GM23248 (cell line): ENCODE measurements around the gene RBSN. TPM values are rescaled to one million over a fixed set of nuclear protein-coding genes. Genes with fewer than 3 reads are reported as not detected.

Experiments used
- DNase-seq: peaks from one replicate; pipeline ENCODE4 v3.0.0-alpha.2; 2015
- H2AFZ ChIP-seq: fragments of 200-600 bp; sonication (generic); 2 replicates; pipeline ENCODE4 v1.6.1; 2016; ENCODE audit warnings: antibody characterized with exemption
- H3F3A ChIP-seq: fragments of 200-600 bp; sonication (generic); 2 replicates; pipeline ENCODE4 v1.6.1; 2016; ENCODE audit warnings: mild to moderate bottlenecking, antibody characterized with exemption, mixed run types; ENCODE audit not compliant: insufficient read depth
- H3K27ac ChIP-seq: fragments of 200-600 bp; sonication (generic); 2 replicates; pipeline ENCODE4 v1.5.1; 2016; ENCODE audit warnings: mild to moderate bottlenecking
- H3K27me3 ChIP-seq: fragments of 200-600 bp; sonication (generic); replicated peaks from 2 replicates; pipeline ENCODE4 v1.6.1; 2016; ENCODE audit warnings: mild to moderate bottlenecking; ENCODE audit not compliant: insufficient read depth
- H3K36me3 ChIP-seq: fragments of 200-600 bp; sonication (generic); 2 replicates; pipeline ENCODE4 v1.6.1; 2016; ENCODE audit warnings: low read depth, mild to moderate bottlenecking
- H3K4me1 ChIP-seq: fragments of 200-600 bp; sonication (generic); 2 replicates; pipeline ENCODE4 v1.6.1; 2016; ENCODE audit warnings: mild to moderate bottlenecking; ENCODE audit not compliant: insufficient read depth
- H3K4me2 ChIP-seq: fragments of 200-600 bp; sonication (generic); one replicate; pipeline ENCODE4 v1.6.1; 2016; ENCODE audit warnings: mild to moderate bottlenecking; ENCODE audit not compliant: unreplicated experiment
- H3K4me3 ChIP-seq: fragments of 200-600 bp; sonication (generic); 2 replicates; pipeline ENCODE4 v1.5.1; 2016; ENCODE audit warnings: mild to moderate bottlenecking
- H3K79me2 ChIP-seq: fragments of 200-600 bp; sonication (generic); 2 replicates; pipeline ENCODE4 v1.6.1; 2016; ENCODE audit warnings: mild to moderate bottlenecking; ENCODE audit not compliant: insufficient read depth
- H3K9ac ChIP-seq: fragments of 200-600 bp; sonication (generic); 2 replicates; pipeline ENCODE4 v1.6.1; 2016; ENCODE audit warnings: mild to moderate bottlenecking
- H3K9me2 ChIP-seq: fragments of 200-600 bp; sonication (generic); 2 replicates; pipeline ENCODE4 v1.6.1; 2016; ENCODE audit warnings: mixed run types, mild to moderate bottlenecking, moderate library complexity; ENCODE audit not compliant: insufficient read depth
- H3K9me3 ChIP-seq: fragments of 200-600 bp; sonication (generic); one replicate; pipeline ENCODE4 v1.6.1; 2017; ENCODE audit warnings: low read depth
- H4K20me1 ChIP-seq: fragments of 200-600 bp; sonication (generic); 2 replicates; pipeline ENCODE4 v1.6.0; 2016; ENCODE audit not compliant: insufficient read depth
- EZH2 ChIP-seq: fragments of 200-600 bp; sonication (generic); IDR thresholded peaks from 2 replicates; pipeline ENCODE4 v1.6.1; 2018; ENCODE audit warnings: antibody characterized with exemption, mild to moderate bottlenecking; ENCODE audit not compliant: insufficient read depth, poor library complexity, severe bottlenecking
- EZH2phosphoT487 ChIP-seq: fragments of 200-600 bp; sonication (generic); IDR thresholded peaks from 2 replicates; pipeline ENCODE4 v1.6.1; 2018; ENCODE audit warnings: antibody characterized with exemption, moderate library complexity, mild to moderate bottlenecking, low read depth; ENCODE audit not compliant: insufficient read depth
- WGBS, 2 experiments: methylation state at CpG; one replicate each; pipeline ENCODE4 v1.1.6; 2015 to 2017; ENCODE audit warnings: low lambda C conversion rate in 2 of 2, low coverage in 1 of 2; ENCODE audit errors: missing lambda C conversion rate in 2 of 2; 5-methylcytosine and 5-hydroxymethylcytosine counted together
- in situ Hi-C: fragments of 300-500 bp; cut with MboI; formaldehyde crosslinking; loops from 2 replicates; pipeline ENCODE4 v1.15.0; 2020
- polyA plus RNA-seq: library from polyadenylated mRNA; unstranded; fragments of >200 nt; fragmentation: Nextera tagmentation; extraction: Ambion mirVana; gene quantifications from 2 replicates; pipeline ENCODE4 v1.2.1, GENCODE V29; 2016
- total RNA-seq: library from RNA; depleted of rRNA; stranded (reverse); fragments of >200 nt; shearing (Covaris generic); gene quantifications from 2 replicates; pipeline ENCODE4 v1.2.3, GENCODE V29; 2014

The RBSN gene
- total and polyA plus RNA-seq, 2 experiments from 2014 or later: 21.0 to 23.9 TPM

- peak; percentile 72 for DNase-seq
- Histone ChIP-seq H3K27ac (peak overlapping the region; percentile 73), H3F3A (no peaks in the 10 kb centered on the region; the same call in 1 of the 2 replicates), H3K79me2 (peaks cover 38% of the 10 kb centered on the region), H3K4me3 (peak overlapping the region; percentile 93), H3K9me3 (no peaks in the 10 kb centered on the region), H3K4me2 (peak overlapping the region; percentile 85), H3K9me2 (no peaks in the 10 kb centered on the region), H3K27me3 (no peaks in the 10 kb centered on the region), H3K9ac (peak overlapping the region; percentile 97), H4K20me1 (no peaks in the 10 kb centered on the region), H3K4me1 (peaks cover 15% of the 10 kb centered on the region), H2AFZ (peak overlapping the region; percentile 92), H3K36me3 (no peaks in the 10 kb centered on the region)
- TF ChIP-seq EZH2: no peak
- 1 to 2% methylated on average over 25 of the region's 25 CpGs for WGBS, 2 experiments
- in situ Hi-C loops: no loop called here
Observed at GRCh38 chr3:15064299-15064834, 34.6 kb downstream of the RBSN start.

GRCh38 chr3:15063656-15064286 lies 35.2 kb downstream of the RBSN start:
- Histone ChIP-seq H3K27ac (no peak overlapping the region), H3K9me2 (no peaks in the 10 kb centered on the region), H3K4me1 (peaks cover 15% of the 10 kb centered on the region), H3K4me3 (peak overlapping the region; percentile 93), H3K9ac (peak overlapping the region; percentile 97), H3K27me3 (no peaks in the 10 kb centered on the region), H3K4me2 (peak overlapping the region; percentile 85), H3F3A (no peaks in the 10 kb centered on the region; the same call in 1 of the 2 replicates), H3K79me2 (peaks cover 42% of the 10 kb centered on the region), H4K20me1 (no peaks in the 10 kb centered on the region), H3K9me3 (no peaks in the 10 kb centered on the region), H2AFZ (peak overlapping the region; percentile 92; the same call in 1 of the 2 replicates), H3K36me3 (no peaks in the 10 kb centered on the region)
- DNase-seq: peak; percentile 11
- WGBS, 2 experiments: 74 to 75% methylated on average over 13 of the region's 13 CpGs
- TF ChIP-seq EZH2: no peak
- TF ChIP-seq EZH2phosphoT487: no peak
- in situ Hi-C loops: no loop called here

- no peaks in the 10 kb centered on the region for H4K20me1 ChIP-seq
- no peaks in the 10 kb centered on the region; the same call in 1 of the 2 replicates for H3F3A ChIP-seq
- WGBS, 2 experiments: 72 to 73% methylated on average over 4 of the region's 4 CpGs
- no peaks in the 10 kb centered on the region for H3K9me3 ChIP-seq
- in situ Hi-C loops: no loop called here
- no peaks in the 10 kb centered on the region for H3K36me3 ChIP-seq
- H3K79me2 ChIP-seq: peaks cover 47% of the 10 kb centered on the region
- peak overlapping the region; percentile 93 for H3K4me3 ChIP-seq
- no peaks in the 10 kb centered on the region for H3K9me2 ChIP-seq
- DNase-seq: no peak
- no peak overlapping the region for H2AFZ ChIP-seq
- no peak overlapping the region for H3K27ac ChIP-seq
- H3K4me2 ChIP-seq: peak overlapping the region; percentile 85
- H3K9ac ChIP-seq: peak overlapping the region; percentile 97; the same call in 1 of the 2 replicates
- H3K4me1 ChIP-seq: peaks cover 15% of the 10 kb centered on the region
- TF ChIP-seq EZH2 (no peak), EZH2phosphoT487 (no peak)
- H3K27me3 ChIP-seq: no peaks in the 10 kb centered on the region
Observed at GRCh38 chr3:15063238-15063637, 35.7 kb downstream of the RBSN start.

- WGBS, 2 experiments: 92 to 96% methylated on average over 3 of the region's 3 CpGs
- Histone ChIP-seq H3F3A (no peaks in the 10 kb centered on the region; the same call in 1 of the 2 replicates), H3K36me3 (peaks cover 5% of the 10 kb centered on the region; the same call in 1 of the 2 replicates), H3K27ac (no peak overlapping the region), H3K79me2 (peaks cover 78% of the 10 kb centered on the region), H2AFZ (no peak overlapping the region), H3K4me2 (no peak overlapping the region), H3K27me3 (no peaks in the 10 kb centered on the region), H3K9me2 (no peaks in the 10 kb centered on the region), H3K4me1 (peaks cover 17% of the 10 kb centered on the region), H3K9me3 (no peaks in the 10 kb centered on the region), H4K20me1 (no peaks in the 10 kb centered on the region), H3K4me3 (no peak overlapping the region), H3K9ac (no peak overlapping the region)
- no peak for DNase-seq
- TF ChIP-seq EZH2phosphoT487 (no peak), EZH2 (no peak)
- in situ Hi-C loops: no loop called here
Observed at GRCh38 chr3:15060029-15060428, 38.9 kb downstream of the RBSN start.
